ENCODE data around the gene FUS.
"Not testable (repeated sequence)": the region's sequence is repeated elsewhere in the genome, so short reads cannot be mapped to it uniquely, and the experiment has no call there.

DNA sequence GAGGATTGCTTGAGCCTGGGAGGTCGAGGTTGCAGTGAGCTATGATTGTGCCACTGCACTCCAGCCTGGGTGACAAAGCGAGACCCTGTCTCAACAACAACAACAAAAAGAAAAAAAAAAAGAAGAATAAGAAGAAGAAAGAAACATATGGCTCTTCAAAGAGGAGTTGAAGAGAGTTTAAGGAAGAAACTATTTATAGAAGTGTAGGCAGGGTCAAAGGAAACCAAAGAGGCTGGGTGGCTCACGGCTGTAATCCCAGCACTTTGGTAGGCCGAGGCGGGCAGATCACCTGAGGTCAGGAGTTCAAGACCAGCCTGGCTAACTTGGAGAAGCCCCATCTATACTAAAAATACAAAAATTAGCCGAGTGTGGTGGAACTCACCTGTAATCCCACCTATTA is 29.0 kb upstream of the FUS start:
- TF ChIP-seq, protein P1, sequence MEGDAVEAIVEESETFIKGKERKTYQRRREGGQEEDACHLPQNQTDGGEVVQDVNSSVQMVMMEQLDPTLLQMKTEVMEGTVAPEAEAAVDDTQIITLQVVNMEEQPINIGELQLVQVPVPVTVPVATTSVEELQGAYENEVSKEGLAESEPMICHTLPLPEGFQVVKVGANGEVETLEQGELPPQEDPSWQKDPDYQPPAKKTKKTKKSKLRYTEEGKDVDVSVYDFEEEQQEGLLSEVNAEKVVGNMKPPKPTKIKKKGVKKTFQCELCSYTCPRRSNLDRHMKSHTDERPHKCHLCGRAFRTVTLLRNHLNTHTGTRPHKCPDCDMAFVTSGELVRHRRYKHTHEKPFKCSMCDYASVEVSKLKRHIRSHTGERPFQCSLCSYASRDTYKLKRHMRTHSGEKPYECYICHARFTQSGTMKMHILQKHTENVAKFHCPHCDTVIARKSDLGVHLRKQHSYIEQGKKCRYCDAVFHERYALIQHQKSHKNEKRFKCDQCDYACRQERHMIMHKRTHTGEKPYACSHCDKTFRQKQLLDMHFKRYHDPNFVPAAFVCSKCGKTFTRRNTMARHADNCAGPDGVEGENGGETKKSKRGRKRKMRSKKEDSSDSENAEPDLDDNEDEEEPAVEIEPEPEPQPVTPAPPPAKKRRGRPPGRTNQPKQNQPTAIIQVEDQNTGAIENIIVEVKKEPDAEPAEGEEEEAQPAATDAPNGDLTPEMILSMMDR (IDR thresholded peaks at IDR 0.05) = not testable (repeated sequence)
- not testable (repeated sequence) for TF ChIP-seq POLR2A (IDR thresholded peaks at IDR 0.05)

Measured in right lobe of liver (tissue), 4 donors.